Iris pigment epithelial cell (primary cell): ENCODE measurements around the gene TUBAL3.
A peak's percentile ranks its signal among the peaks of the same experiment; 100 is the strongest.
"Not testable (repeated sequence)": the region's sequence is repeated elsewhere in the genome, so short reads cannot be mapped to it uniquely, and the experiment has no call there.

Source experiments
- DNase-seq: peaks from one replicate; pipeline ENCODE4 v3.0.0-alpha.2; 2011; ENCODE audit warnings: low read depth

TUBAL3 gene

DNA sequence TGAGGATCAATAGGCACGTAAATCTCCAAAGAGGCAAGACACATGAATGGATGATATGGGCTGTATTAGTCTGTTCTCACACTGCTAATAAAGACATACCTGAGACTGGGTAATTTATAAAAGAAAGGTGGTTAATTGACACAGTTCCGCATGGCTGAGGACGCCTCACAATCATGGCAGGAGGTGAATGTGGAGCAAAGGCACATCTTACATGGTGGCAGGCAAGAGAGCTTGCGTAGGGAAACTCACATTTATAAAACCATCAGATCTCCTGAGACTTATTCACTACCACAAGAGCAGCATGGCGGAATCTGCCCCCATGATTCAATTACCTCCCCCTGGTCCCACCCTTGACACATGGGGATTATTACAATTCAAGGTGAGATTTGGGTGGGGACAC, 25.4 kb downstream of the TUBAL3 start:
- not testable (repeated sequence) for DNase-seq

GRCh38 chr10:5376450-5376849, 28.2 kb downstream of the TUBAL3 start:
- no peak for DNase-seq

DNA sequence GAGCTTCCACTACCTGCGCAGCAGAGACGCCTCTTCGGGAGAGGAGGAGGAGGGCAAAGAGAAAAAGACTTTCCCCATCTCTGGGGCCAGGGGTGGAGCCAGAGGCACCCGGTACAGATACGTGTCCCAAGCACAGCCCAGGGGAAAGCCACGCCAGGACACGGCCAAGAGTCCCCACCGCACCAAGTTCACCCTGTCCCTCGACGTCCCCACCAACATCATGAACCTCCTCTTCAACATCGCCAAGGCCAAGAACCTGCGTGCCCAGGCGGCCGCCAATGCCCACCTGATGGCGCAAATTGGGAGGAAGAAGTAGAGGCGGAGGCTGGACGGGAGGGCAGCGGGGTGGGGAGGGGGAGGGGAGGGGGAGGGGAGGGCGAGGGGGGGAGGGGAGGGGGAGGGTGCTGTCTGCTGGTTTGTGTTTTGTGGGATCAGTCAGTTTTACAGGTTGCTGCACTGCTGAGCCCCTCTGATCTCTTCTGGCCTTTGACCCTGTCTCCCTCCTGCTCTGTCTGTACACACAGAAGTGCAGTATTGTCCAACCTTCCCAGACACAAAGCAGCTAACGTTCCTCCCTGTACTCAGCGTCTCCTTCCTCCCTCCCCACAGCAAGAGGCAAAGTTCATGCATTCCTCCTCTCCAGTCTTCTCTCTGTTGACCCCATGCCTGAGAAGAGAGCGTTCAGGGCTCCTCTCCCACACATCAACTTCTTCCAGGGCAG, 30.6 kb downstream of the TUBAL3 start:
- no peak for DNase-seq

DNA sequence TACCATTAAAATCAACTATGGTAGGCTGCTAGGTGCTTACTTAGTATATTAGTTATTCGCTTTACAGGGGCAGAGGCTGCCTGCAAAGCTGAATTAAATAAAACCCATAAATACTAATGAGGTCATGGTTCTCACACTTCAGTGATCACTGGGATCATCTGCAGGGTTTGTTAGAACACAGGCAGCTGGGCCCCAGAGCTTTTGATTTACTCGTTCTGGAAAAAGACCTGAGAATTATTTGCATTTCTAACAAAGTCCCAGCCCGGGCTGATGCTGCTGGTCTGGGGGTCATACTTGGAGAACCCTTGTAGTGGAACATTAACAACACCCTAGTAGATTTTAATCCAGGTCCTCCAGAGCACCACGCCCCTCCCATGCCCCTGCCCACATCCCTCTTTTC, 31.3 kb downstream of the TUBAL3 start:
- no peak for DNase-seq

DNA sequence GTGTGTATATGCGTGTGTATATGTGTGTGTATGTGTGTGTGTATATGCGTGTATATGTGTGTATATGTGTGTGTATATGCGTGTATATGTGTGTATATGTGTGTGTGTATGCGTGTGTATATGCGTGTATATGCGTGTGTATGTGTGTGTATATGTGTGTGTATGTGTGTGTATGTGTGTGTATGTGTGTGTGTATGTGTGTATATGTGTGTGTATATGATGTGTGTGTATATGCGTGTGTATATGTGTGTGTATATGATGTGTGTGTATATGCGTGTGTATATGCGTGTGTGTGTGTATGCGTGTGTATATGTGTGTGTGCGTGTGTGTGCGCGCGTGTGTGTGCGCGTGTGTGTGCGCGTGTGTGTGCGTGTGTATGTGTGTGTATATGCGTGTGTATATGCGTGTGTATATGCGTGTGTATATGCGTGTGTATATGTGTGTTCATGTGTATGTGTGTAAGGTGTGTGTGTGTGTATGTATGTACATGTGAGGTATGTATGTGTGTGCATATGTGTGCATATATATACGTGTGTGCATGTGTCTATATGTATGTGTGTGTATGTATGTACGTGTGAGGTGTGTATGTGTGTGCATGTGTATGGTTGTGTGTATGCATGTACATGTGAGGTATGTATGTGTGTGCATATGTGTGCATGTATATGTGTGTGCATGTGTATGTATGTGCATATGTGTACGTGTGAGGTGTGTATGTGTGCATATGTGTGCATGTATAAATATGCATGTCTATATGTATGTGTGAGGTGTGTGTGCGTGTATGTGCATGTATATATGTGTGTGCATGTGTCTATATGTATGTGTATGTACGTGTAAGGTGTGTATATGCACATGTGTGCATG, 33.9 kb downstream of the TUBAL3 start:
- no peak for DNase-seq

DNA sequence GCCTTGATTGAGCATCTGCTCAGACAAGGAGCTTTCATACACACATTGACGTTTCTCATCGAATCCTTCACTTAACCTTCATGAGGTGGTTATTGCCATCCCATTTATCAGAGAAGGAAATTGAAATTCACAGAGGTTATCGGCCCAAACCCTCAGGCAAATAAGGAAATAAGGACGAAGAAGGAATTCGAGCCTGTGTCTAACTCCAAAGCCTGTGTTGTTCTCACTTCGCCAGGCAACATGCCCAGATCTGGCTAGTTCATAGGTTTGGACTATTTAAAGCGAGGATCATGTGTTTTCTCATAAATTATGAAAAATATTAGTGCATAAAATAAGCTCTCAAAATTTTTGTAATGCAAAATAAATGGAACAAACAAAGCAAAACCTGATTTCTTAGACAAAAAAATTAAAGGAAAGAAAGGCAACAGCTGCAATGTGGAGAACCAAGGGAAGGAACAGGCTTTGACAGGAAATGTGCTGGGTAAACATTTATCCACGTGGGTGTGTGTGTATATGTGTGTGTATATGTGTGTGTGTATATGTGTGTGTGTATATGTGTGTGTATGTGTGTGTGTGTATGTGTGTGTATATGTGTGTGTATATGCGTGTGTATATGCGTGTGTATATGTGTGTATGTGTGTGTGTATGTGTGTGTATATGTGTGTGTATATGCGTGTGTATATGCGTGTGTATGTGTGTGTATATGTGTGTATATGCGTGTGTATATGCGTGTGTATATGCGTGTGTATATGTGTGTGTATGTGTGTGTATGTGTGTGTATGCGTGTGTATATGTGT, 35.1 kb downstream of the TUBAL3 start:
- no peak for DNase-seq

GRCh38 chr10:5365928-5366327, 38.7 kb downstream of the TUBAL3 start:
- DNase-seq, result no peak

- DNase-seq, result no peak
Measured at GRCh38 chr10:5364890-5365338, 39.7 kb downstream of the TUBAL3 start, which contains the start of gene UCN3. UCN3 (plus strand) TSS chr10:5364966; CDS start chr10:5373721, 8,755 bp downstream.

GRCh38 chr10:5364374-5364773, 40.3 kb downstream of the TUBAL3 start:
- DNase-seq, result no peak

- no peak for DNase-seq
Measured at GRCh38 chr10:5362873-5363272, 41.8 kb downstream of the TUBAL3 start.

GRCh38 chr10:5361966-5362365, 42.7 kb downstream of the TUBAL3 start:
- no peak for DNase-seq

DNA sequence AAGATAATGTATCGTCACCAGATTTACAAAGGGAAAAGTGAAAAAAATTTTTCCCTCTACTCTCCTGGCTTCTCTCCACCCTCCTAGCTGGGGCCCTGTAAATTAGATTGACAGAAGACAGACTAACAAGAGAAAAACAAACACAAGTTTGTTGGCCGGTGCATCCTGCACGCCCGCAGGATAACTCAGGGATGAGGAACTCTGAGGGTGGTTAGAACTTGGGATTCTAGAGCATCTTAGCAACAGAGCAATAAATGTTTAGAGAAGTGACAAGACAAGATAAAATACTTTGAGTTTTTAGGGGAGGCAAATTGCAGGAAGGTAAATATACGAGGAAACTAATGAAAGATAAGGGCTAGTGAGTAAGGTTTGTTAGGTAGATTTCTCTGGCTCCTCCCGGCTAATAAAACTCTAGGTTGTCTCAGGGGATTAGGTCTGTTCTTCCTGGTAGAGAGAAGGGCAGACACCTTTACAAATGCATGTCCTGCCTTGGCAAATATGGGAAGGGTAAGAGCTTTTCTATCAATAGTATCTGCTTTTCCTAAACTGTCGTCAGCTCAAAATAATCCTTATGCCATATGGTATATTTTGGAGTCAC, 44.2 kb downstream of the TUBAL3 start:
- no peak for DNase-seq

GRCh38 chr10:5356302-5356763, 48.3 kb downstream of the TUBAL3 start:
- peak; percentile 14 for DNase-seq

DNA sequence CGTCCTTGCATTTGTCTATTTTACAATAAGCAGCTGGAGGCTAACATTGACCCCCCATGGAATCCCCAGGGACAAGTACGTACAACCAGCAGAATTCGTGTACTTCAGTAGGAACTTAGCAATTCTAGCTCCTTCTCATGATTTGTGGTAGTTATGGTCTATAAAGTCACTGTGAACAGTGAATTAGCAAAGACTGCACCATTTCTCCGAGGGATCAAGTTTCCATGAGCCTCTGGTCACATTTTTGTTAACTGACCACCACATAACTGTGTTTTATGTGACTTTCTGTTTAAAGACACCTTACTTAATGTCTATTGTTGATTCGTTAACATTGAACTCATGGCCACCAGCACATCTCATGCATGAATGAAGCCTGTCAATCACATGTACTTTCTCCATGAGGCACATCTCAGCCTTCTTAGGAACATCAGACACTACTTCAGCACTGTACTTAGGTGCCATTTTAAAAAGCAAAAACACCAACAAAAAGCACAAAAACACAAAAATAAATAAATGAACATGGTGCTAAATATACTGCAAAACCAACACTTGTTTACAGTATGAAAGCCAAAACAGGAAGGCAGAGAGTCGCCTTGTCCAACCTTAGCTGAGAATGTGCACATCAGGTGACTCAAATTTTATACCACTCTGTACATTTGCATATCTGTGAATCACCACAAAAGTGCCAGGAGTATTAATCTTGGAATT, 48.9 kb downstream of the TUBAL3 start:
- DNase-seq, result no peak

DNA sequence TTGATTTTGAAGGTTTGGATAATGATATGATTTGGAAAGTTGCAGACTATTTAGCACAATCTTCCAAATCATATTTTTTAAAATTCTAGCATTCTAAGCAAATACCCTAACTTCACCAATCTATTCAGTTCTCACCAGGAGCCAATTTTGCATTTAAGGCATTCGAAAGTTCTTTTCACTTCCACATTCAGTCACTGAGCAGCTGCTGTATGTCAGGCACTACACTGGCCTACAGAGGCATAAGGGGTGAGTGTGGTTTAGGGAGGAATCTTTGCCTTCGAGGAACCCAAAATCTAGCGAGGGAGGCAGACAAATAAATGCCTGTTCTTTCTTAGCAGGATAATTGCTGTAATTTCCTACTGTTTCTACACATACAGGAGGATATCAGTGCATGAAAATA, 50.6 kb downstream of the TUBAL3 start:
- DNase-seq, result no peak

DNA sequence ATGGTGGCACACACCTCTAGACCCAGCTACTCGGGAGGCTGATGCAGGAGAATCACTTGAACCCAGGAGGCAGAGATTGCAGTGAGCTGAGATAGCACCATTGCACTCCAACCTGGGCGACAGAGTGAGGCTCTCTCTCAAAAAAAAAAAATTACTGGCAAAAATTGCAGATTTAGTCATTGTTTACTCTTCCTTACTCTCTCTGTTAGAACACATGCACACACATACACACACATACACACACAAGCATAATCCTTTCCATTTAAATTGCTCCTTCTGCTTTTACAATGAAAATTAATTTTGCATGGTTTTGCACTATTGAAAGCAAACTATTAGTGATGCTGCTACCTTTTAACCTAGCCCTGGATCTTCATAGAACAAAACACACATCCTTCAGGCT, 55.3 kb downstream of the TUBAL3 start:
- DNase-seq, result no peak

DNA sequence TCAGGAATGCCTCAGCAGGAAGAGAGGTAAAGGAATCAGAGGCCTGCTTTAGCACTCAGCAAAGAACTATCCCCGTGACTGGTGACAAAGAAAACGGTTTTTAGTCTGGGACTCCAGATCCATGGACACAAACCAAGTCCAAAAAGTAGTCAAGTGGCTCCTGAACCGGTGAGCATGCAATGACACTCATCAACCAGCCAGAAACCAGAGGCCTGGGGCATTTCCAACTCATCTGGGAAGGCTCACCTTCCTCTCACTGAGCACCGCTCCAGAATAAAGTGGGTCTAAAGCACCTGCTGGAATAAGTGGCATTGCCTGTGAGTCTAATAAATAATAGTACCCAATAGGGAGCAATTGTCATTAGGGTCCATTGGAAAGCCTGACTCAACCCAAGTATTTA, 57.7 kb downstream of the TUBAL3 start:
- no peak for DNase-seq

DNA sequence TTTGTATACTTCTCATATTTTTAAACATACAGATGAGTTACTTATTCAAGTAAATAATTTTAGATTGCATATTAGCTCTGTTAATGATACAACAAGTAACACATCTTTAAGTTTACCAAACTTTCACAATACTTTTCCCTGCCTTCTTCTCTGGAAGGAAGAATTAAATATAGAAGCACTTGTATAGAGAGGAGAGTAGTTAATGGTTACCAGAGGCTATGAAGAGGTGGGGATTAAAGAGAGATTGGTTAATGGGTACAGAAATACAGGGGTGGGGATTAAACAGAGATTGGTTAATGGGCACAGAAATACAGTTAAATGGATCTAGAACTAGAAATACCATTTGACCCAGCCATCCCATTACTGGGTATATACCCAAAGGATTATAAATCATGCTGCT, 59.9 kb downstream of the TUBAL3 start:
- no peak for DNase-seq

DNA sequence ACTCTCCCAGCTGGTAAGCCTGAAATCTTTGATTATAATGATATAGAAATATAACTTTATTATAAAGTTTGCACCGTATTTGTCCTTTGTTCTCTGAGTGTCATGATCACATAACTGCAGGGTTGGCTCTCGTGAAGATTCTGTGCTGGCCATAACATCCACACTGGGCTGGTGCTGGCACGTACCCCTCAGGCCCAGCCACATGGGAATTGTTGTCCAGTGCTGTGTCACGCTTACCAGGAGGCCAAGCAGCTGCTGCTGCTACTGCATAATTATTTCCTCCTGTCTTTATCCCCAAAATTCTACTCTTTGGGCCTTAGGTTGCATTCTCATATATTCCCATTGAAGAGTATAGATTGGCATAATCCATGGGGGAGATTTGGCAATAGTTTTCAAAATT, 60.6 kb downstream of the TUBAL3 start:
- DNase-seq, result no peak

- DNase-seq, result peak; percentile 4
Measured at GRCh38 chr10:5343561-5343960, 61.1 kb downstream of the TUBAL3 start.
